K562 (cell line): ENCODE results near the gene C10orf53. TPM values are rescaled to one million over a fixed set of nuclear protein-coding genes. Genes with fewer than 3 reads are reported as not detected.

Experiments used
- CHD1 ChIP-seq: fragments of 200-600 bp; sonication (generic); IDR thresholded peaks from one replicate; pipeline ENCODE4 v1.6.1; 2012; ENCODE audit warnings: mild to moderate bottlenecking, moderate library complexity, low read length, inconsistent platforms
- CTBP1 ChIP-seq: fragments of 450-650 bp; IDR thresholded peaks from 2 replicates; pipeline ENCODE4 v1.6.1; 2016; ENCODE audit warnings: borderline replicate concordance
- E2F4 ChIP-seq: sonication (generic); formaldehyde crosslinking; IDR thresholded peaks from 2 replicates; pipeline ENCODE4 v1.8.0; 2022; ENCODE audit warnings: mild to moderate bottlenecking, low read depth, missing genetic modification reagents
- E2F6 ChIP-seq, 2 experiments: IDR thresholded peaks; 2 replicates each; pipeline ENCODE4 v1.6.1; 2011; ENCODE audit warnings: borderline replicate concordance in 1 of 2, control low read depth in 1 of 2, low read depth in 1 of 2, low read length in 1 of 2, mild to moderate bottlenecking in 1 of 2, mixed read lengths in 1 of 2, moderate library complexity in 1 of 2; ENCODE audit not compliant: insufficient read depth in 1 of 2, insufficient read length in 1 of 2, poor library complexity in 1 of 2, severe bottlenecking in 1 of 2; ENCODE audit errors: extremely low read depth in 1 of 2
- ELF1 ChIP-seq: fragments of 200-800 bp; sonication (Bioruptor generic); IDR thresholded peaks from 2 replicates; pipeline ENCODE4 v1.6.1; 2016; ENCODE audit warnings: missing genetic modification characterization, missing compliant biosample characterization
- MCM5 ChIP-seq: fragments of 450-650 bp; IDR thresholded peaks from 2 replicates; pipeline ENCODE4 v1.6.1; 2016; ENCODE audit warnings: low read depth
- POLR2H ChIP-seq: IDR thresholded peaks from 2 replicates; pipeline ENCODE4 v1.6.1; 2016; ENCODE audit warnings: missing genetic modification characterization, low read depth, mild to moderate bottlenecking, control low read depth, missing compliant biosample characterization, moderate library complexity
- RBM39 ChIP-seq: fragments of 200-400 bp; formaldehyde crosslinking; optimal IDR thresholded peaks from 2 replicates; pipeline ENCODE3; 2018; ENCODE audit warnings: low read depth, low read length
- SIN3B ChIP-seq: fragments of 450-650 bp; IDR thresholded peaks from 2 replicates; pipeline ENCODE4 v1.6.1; 2017; ENCODE audit warnings: low read depth, mild to moderate bottlenecking, moderate library complexity
- TCF7L2 ChIP-seq: fragments of 150-350 bp; IDR thresholded peaks from 2 replicates; pipeline ENCODE4 v1.6.1; 2016; ENCODE audit warnings: low read depth, mild to moderate bottlenecking, low read length, moderate library complexity
- TFAP4 ChIP-seq: sonication (generic); formaldehyde crosslinking; IDR thresholded peaks from 2 replicates; pipeline ENCODE4 v1.8.0; 2022; ENCODE audit warnings: missing genetic modification reagents, mild to moderate bottlenecking, moderate library complexity, borderline replicate concordance
- ZBTB11 ChIP-seq, 3 experiments: fragments of 200-800 bp in 1 of 3; fragments of 250-450 bp in 1 of 3; fragments of 450-650 bp in 1 of 3; sonication (Bioruptor Pico) in 1 of 3; sonication (Bioruptor generic) in 1 of 3; formaldehyde crosslinking in 1 of 3; IDR thresholded peaks; 2 replicates each; pipeline versions ENCODE4 v1.6.1 to v1.8.0; 2016 to 2022; ENCODE audit warnings: mild to moderate bottlenecking in 2 of 3, missing genetic modification characterization in 2 of 3, missing compliant biosample characterization in 1 of 3, moderate library complexity in 1 of 3
- ZNF668 ChIP-seq: fragments of 250-450 bp; sonication (Bioruptor Pico); IDR thresholded peaks from 2 replicates; pipeline ENCODE4 v1.8.0; 2022; ENCODE audit warnings: mild to moderate bottlenecking, inconsistent platforms
- ZNF766 ChIP-seq: fragments of 200-800 bp; sonication (Bioruptor generic); conservative IDR thresholded peaks from 2 replicates; pipeline ENCODE4 v1.6.1; 2016; ENCODE audit warnings: missing genetic modification characterization, missing compliant biosample characterization
- ZNF77 ChIP-seq: fragments of 250-450 bp; sonication (Bioruptor Pico); IDR thresholded peaks from 2 replicates; pipeline ENCODE4 v1.5.0; 2020
- polyA plus RNA-seq, 8 experiments: library from polyadenylated mRNA; depleted of rRNA in 4 of 8; stranded (reverse) in 5 of 8; unstranded in 3 of 8; fragments of >200 nt; fragmentation: Nextera tagmentation in 2 of 8; fragmentation: Illumina TruSeq in 1 of 8; extraction: Ambion mirVana in 2 of 8; extraction: Trizol in 1 of 8; gene quantifications; 2 replicates each; pipeline versions ENCODE4 v1.2.1 to v1.2.3, GENCODE V29; 2011 to 2014; ENCODE audit warnings: inconsistent platforms in 1 of 8, missing spikeins in 1 of 8
- total RNA-seq, 7 experiments: library from RNA; depleted of rRNA in 6 of 7; stranded (reverse); fragments of >200 nt in 6 of 7; fragmentation: Illumina TruSeq in 2 of 7; extraction: Trizol in 2 of 7; gene quantifications; 2 replicates each; pipeline versions ENCODE4 v1.2.1 to v1.2.3, GENCODE V29; 2011 to 2021; ENCODE audit warnings: low replicate concordance in 1 of 7
- TF ChIP-seq, protein P1 (sequence below), 3 experiments: fragments of 200-800 bp in 1 of 3; sonication (Bioruptor generic) in 1 of 3; sonication (generic) in 1 of 3; formaldehyde crosslinking in 1 of 3; IDR thresholded peaks; 2 replicates each; pipeline versions ENCODE4 v1.6.1 to v1.8.0; 2016 to 2022; ENCODE audit warnings: mild to moderate bottlenecking in 2 of 3, missing compliant biosample characterization in 2 of 3, missing genetic modification characterization in 2 of 3, missing genetic modification reagents in 1 of 3
- TF ChIP-seq, protein P2 (sequence below): sonication (generic); formaldehyde crosslinking; IDR thresholded peaks from 2 replicates; pipeline ENCODE4 v1.4.0; 2020; ENCODE audit warnings: mild to moderate bottlenecking, missing genetic modification reagents

Gene C10orf53
- total and polyA plus RNA-seq, 9 of the 15 experiments (the other 6 are each of a cell fraction or from before 2014, with no cell fraction given) = not detected

GRCh38 chr10:49679480-49679893, at the start of gene C10orf53 (continued):
- peak; percentile 69 to 85 for TF ChIP-seq E2F6 (IDR thresholded peaks at IDR 0.05; ENCODE audit: borderline replicate concordance in 1 of 2, extremely low read depth in 1 of 2, insufficient read depth in 1 of 2, insufficient read length in 1 of 2, low read depth in 1 of 2, low read length in 1 of 2, poor library complexity in 1 of 2, severe bottlenecking in 1 of 2)
- no peak for TF ChIP-seq POLR2H (tag)
- TF ChIP-seq CHD1 = no peak
- no peak for TF ChIP-seq ZNF77 (CRISPR knock-in tag)
- no peak for TF ChIP-seq ELF1 (tag)
- TF ChIP-seq TFAP4 (CRISPR knock-in tag) = peak; percentile 69; the same call in 1 of the 2 replicates
- no peak for TF ChIP-seq ZNF668 (CRISPR knock-in tag)
- TF ChIP-seq, protein P1, sequence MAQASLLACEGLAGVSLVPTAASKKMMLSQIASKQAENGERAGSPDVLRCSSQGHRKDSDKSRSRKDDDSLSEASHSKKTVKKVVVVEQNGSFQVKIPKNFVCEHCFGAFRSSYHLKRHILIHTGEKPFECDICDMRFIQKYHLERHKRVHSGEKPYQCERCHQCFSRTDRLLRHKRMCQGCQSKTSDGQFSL (CRISPR knock-in tag; IDR thresholded peaks at IDR 0.05) = no peak
- TF ChIP-seq, protein P1 (tag; IDR thresholded peaks at IDR 0.05) = no peak
- TF ChIP-seq, protein P2, sequence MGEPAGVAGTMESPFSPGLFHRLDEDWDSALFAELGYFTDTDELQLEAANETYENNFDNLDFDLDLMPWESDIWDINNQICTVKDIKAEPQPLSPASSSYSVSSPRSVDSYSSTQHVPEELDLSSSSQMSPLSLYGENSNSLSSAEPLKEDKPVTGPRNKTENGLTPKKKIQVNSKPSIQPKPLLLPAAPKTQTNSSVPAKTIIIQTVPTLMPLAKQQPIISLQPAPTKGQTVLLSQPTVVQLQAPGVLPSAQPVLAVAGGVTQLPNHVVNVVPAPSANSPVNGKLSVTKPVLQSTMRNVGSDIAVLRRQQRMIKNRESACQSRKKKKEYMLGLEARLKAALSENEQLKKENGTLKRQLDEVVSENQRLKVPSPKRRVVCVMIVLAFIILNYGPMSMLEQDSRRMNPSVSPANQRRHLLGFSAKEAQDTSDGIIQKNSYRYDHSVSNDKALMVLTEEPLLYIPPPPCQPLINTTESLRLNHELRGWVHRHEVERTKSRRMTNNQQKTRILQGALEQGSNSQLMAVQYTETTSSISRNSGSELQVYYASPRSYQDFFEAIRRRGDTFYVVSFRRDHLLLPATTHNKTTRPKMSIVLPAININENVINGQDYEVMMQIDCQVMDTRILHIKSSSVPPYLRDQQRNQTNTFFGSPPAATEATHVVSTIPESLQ (CRISPR knock-in tag) = no peak
- TF ChIP-seq CTBP1 = peak; percentile 63
- TF ChIP-seq SIN3B = no peak
- TF ChIP-seq TCF7L2 = no peak
- peak; percentile 95 for TF ChIP-seq ZNF766 (CRISPR knock-in tag)
- no peak for TF ChIP-seq MCM5
- TF ChIP-seq E2F4 (CRISPR knock-in tag) = no peak
- TF ChIP-seq ZBTB11 (CRISPR knock-in tag; IDR thresholded peaks at IDR 0.05) = no peak
- no peak for TF ChIP-seq RBM39
